Tibial nerve (tissue), 4 donors: ENCODE data around the gene LAIR1.

Experiments
- EP300 ChIP-seq, 2 donors: sonication (generic); formaldehyde crosslinking; IDR thresholded peaks; one replicate each; pipeline ENCODE4 v1.6.1; 2017; ENCODE audit warnings: antibody characterized with exemption in 2 of 2, mild to moderate bottlenecking in 1 of 2
- TF ChIP-seq, protein P1 (sequence below), 5 experiments: fragments of 200-600 bp in 3 of 5; fragments of 450-650 bp in 2 of 5; sonication (generic) in 3 of 5; IDR thresholded peaks; one replicate each; pipeline ENCODE4 v1.5.1; 2016 to 2019; ENCODE audit warnings: antibody characterized with exemption in 5 of 5, mild to moderate bottlenecking in 3 of 5, moderate library complexity in 2 of 5

DNA sequence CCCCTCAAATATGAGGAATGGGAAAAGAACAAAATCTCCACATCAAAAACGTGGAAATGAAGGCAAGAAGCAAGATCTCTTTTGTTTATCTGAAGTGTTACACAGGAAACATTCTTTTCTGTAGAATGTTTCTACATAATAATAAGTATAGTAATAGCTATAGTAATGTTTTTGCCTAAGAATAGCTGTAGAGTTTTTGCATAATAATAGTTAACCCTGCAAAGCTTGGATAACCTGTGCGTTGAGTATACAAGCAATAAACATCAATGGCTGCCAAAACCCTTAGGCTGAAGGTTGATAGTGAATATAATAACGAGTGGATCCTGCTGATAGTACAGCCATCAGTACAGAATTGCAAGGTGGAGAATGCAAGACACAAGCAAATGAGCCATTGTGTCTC, 40.7 kb downstream of the LAIR1 start:
- TF ChIP-seq, protein P1, sequence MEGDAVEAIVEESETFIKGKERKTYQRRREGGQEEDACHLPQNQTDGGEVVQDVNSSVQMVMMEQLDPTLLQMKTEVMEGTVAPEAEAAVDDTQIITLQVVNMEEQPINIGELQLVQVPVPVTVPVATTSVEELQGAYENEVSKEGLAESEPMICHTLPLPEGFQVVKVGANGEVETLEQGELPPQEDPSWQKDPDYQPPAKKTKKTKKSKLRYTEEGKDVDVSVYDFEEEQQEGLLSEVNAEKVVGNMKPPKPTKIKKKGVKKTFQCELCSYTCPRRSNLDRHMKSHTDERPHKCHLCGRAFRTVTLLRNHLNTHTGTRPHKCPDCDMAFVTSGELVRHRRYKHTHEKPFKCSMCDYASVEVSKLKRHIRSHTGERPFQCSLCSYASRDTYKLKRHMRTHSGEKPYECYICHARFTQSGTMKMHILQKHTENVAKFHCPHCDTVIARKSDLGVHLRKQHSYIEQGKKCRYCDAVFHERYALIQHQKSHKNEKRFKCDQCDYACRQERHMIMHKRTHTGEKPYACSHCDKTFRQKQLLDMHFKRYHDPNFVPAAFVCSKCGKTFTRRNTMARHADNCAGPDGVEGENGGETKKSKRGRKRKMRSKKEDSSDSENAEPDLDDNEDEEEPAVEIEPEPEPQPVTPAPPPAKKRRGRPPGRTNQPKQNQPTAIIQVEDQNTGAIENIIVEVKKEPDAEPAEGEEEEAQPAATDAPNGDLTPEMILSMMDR (IDR thresholded peaks at IDR 0.05) = no peak
- no peak for TF ChIP-seq EP300 (IDR thresholded peaks at IDR 0.05)
